Nephron progenitor cell (in vitro differentiated cells): ENCODE measurements around the gene NXPE3.

Experiments
- DNase-seq: peaks from one replicate; pipeline ENCODE4 v3.0.0; 2021
- H3K27ac Mint-ChIP-seq: 2 replicates; pipeline ENCODE4 v1.8.0; 2021; ENCODE audit warnings: mild to moderate bottlenecking, moderate library complexity, mixed read lengths
- H3K27me3 Mint-ChIP-seq: 2 replicates; pipeline ENCODE4 v1.8.0; 2021; ENCODE audit warnings: mild to moderate bottlenecking, low read depth, mixed read lengths; ENCODE audit not compliant: poor library complexity
- H3K36me3 Mint-ChIP-seq: 2 replicates; pipeline ENCODE4 v1.8.0; 2021; ENCODE audit warnings: low read depth, mixed read lengths
- H3K4me1 Mint-ChIP-seq: 2 replicates; pipeline ENCODE4 v1.8.0; 2021; ENCODE audit warnings: mixed read lengths
- H3K4me3 Mint-ChIP-seq: 2 replicates; pipeline ENCODE4 v1.8.0; 2021; ENCODE audit warnings: mild to moderate bottlenecking, moderate library complexity, mixed read lengths
- H3K9me3 Mint-ChIP-seq: 2 replicates; pipeline ENCODE4 v1.8.0; 2021; ENCODE audit warnings: mild to moderate bottlenecking, moderate library complexity, mixed read lengths
- TF ChIP-seq, protein P1 (sequence below): fragments of 200-600 bp; sonication (generic); IDR thresholded peaks from 2 replicates; pipeline ENCODE4 v1.5.0; 2021; ENCODE audit warnings: antibody characterized with exemption

NXPE3 gene

DNA sequence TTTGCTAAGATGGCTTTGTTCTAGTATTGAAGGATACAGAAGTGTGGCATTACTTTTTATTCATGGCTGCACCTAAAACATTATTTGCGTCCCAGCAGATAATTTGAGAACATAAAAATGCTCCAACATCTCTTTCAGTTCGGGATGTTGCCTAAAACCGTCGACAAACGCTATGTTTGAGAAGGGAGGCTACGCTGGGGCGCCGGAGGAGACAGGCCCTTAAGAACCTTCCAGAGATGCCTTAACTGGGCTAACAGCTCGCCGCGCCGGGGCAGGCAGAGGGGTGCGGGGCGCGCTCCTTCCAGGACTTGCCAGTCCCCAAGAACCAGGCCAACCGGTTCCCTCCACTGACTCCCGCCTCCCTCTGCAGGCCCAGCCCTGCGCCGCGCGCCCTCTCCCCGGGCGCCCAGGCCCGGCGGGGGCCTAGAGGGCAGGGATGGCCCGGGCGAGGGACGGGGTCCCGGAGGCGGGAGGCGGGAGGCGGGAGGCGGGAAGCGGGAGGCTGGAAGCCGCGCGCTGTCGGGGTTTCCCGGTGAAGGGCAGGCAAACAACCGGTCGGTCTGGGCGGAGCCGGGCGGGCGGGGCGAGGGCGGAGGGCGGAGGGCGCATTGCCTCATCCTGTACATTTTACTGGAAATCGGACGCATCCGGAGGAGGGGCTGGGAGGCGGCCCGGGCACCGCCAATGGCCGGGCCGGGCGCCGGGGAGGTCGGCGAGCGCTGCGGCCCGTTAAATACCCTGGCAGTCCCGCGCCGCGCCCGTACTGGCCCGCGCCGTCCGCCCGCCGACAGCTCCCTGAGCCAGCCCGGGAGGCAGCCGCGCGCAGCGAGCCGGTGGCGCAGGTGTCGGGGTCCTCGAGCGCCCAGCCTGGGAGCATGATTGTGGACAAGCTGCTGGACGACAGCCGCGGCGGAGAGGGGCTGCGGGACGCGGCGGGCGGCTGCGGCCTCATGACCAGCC is 70.0 kb downstream of the NXPE3 start, which contains the start of gene NFKBIZ:
NFKBIZ (plus strand) TSS at position 761 of the 960 bp plus-strand sequence; CDS start at position 876, 115 bp downstream.
- Mint-ChIP-seq H3K27me3 (peaks cover 21% of the 10 kb centered on the region), H3K36me3 (peaks cover 28% of the 10 kb centered on the region), H3K4me3 (peak within 1 kb of the TSS; percentile 96), H3K27ac (no peak within 1 kb of the TSS), H3K4me1 (peaks cover 19% of the 10 kb centered on the region), H3K9me3 (no peaks in the 10 kb centered on the region)
- TF ChIP-seq, protein P1, sequence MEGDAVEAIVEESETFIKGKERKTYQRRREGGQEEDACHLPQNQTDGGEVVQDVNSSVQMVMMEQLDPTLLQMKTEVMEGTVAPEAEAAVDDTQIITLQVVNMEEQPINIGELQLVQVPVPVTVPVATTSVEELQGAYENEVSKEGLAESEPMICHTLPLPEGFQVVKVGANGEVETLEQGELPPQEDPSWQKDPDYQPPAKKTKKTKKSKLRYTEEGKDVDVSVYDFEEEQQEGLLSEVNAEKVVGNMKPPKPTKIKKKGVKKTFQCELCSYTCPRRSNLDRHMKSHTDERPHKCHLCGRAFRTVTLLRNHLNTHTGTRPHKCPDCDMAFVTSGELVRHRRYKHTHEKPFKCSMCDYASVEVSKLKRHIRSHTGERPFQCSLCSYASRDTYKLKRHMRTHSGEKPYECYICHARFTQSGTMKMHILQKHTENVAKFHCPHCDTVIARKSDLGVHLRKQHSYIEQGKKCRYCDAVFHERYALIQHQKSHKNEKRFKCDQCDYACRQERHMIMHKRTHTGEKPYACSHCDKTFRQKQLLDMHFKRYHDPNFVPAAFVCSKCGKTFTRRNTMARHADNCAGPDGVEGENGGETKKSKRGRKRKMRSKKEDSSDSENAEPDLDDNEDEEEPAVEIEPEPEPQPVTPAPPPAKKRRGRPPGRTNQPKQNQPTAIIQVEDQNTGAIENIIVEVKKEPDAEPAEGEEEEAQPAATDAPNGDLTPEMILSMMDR, result no peak
- DNase-seq, result peak; percentile 94

DNA sequence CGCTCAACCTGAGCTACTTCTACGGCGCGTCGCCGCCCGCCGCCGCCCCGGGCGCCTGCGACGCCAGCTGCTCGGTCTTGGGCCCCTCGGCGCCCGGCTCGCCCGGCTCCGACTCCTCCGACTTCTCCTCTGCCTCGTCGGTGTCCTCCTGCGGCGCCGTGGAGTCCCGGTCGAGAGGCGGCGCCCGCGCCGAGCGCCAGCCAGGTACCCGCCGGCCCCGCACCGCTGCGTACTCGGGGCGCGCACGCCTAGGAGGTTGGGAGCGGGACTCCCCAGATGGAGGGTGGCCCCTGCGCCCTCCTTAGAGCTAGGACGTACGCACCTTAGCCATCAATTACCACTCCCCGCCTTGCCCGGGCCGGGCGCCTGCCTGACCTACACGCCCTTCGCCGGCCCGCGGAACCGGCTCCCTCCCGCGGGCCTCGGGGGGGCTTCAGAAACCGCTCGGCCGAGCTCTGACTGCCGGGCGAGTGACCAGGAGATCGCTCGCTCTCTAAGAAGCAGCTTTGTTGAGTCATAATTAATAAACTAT is 70.8 kb downstream of the NXPE3 start:
- peak; percentile 63 for DNase-seq
- Mint-ChIP-seq H3K9me3 (no peaks in the 10 kb centered on the region), H3K4me1 (peaks cover 19% of the 10 kb centered on the region), H3K27ac (no peak overlapping the region), H3K4me3 (peak overlapping the region; percentile 96), H3K36me3 (peaks cover 35% of the 10 kb centered on the region), H3K27me3 (peaks cover 21% of the 10 kb centered on the region)
- TF ChIP-seq, protein P1, result no peak

DNA sequence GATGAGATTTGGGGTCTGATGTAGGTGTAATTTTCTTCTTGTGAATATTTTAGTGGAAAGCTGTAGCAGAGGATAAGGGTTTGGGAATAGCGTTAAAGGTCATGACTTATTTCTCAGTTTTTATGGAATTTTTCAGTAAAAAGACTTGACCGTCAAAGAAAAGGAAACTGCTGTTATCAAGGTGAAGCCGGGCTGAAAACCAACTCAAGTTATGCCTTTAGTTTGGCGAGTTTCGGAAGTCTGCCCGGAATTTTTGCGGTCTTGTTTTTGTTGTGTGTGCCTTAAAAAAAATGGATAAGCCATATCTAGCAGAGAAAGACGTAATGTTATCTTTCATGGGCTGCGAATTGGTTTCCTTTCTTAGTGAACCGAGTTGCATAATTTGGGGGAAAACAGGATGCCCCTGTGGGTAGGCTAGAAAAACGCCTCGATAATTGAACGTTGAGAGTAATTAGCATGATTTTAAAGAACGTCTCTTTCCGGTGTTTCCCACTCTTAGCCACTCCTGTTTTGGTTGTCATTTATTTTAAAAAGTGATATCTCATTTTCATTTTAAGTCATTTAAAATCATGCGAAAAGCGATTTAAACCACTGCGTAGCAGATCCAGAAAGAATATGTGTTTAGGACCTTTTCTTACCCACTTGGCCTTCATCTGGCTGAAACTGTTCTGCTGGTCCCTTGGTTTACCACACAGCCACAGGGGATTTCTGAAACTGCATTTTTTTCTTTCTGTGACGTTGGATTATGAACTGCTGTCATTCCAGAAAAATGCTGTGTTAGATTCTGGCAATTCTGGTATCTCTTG is 71.4 kb downstream of the NXPE3 start:
- no peak for DNase-seq
- Mint-ChIP-seq H3K27me3 (peaks cover 21% of the 10 kb centered on the region), H3K4me1 (peaks cover 19% of the 10 kb centered on the region), H3K36me3 (peaks cover 42% of the 10 kb centered on the region), H3K9me3 (no peaks in the 10 kb centered on the region), H3K4me3 (peak overlapping the region; percentile 96), H3K27ac (no peak overlapping the region)
- TF ChIP-seq, protein P1, result no peak

DNA sequence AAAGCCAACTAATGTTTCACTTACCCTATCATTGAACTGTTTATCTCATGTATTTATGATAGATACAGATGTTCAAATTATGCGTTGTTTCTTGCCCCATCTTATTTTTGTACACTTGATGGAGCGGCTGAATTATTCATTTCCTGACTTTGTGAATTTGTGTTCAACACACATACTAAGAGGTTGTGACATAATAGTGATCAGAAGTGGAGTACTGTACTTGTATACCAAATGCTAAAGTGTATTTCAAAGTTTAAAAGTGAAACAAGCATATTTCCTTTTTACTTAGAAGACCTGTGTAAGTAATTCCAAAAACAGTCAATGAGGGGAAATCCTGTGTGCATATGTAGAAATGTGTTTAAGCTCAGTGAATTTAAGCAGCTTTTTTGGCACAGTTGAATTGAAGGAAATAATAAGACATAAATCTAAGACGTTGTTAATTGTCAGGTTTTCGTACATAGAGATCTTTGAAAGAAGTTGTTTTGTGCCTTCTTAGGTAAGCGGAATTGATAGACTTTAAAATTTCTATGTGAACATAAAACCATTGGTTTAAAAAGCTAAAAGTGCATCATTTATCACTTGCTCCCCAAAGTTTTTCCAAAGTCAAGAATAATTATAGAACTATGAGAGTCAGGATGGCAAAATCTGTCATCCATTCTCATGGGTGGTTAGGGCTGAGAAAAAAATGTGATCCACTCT is 72.2 kb downstream of the NXPE3 start:
- H3K27ac Mint-ChIP-seq, result no peak overlapping the region
- TF ChIP-seq, protein P1, result no peak

DNA sequence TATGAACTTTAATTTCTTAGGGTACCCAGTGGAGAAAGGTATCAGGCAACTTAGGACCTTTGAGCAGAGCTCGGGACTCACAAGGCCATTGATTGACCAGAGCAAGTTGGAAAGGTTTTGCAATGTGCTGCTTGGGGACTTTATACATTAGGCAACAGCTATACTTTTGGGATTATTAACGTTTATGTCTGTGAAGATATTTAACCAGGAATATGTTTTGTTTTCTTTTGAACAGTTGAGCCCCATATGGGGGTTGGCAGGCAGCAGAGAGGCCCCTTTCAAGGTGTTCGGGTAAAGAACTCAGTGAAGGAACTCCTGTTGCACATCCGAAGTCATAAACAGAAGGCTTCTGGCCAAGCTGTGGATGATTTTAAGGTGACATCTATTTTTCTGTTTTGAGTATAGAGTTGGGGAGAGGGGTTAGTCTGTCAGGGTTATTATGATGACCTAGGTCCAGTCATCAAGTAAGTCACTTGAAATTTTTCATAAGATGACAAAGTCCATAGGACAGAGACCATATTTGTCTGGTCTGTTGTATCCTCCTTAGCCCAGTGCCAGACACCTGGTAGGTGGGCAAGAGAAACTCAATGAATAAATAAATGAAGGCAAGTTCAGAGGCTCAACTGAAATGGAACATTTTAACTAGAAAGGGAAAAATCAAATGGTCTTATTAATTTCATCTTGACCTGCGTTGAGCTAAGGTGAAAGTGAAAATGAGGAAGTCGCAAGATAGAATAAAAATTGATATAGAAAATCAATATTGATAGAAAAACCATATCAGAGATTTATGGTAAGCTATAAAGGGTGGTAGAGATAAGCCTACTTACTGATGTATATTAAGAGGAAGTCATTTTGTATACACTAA is 73.1 kb downstream of the NXPE3 start:
- TF ChIP-seq, protein P1, result no peak
- DNase-seq, result no peak
- Mint-ChIP-seq H3K27ac (no peak overlapping the region), H3K4me1 (peaks cover 19% of the 10 kb centered on the region), H3K4me3 (peak overlapping the region; percentile 96), H3K36me3 (peaks cover 49% of the 10 kb centered on the region), H3K9me3 (no peaks in the 10 kb centered on the region), H3K27me3 (peaks cover 21% of the 10 kb centered on the region)

More for the DNA sequence above, 72.2 kb downstream of the NXPE3 start:
- Mint-ChIP-seq H3K9me3 (no peaks in the 10 kb centered on the region), H3K36me3 (peaks cover 47% of the 10 kb centered on the region), H3K4me1 (peaks cover 19% of the 10 kb centered on the region), H3K27me3 (peaks cover 21% of the 10 kb centered on the region), H3K4me3 (peak overlapping the region; percentile 96)
- no peak for DNase-seq
